Activated CD8-positive, alpha-beta memory T cell treated with anti-CD3 and anti-CD28 coated beads for 36 hours (primary cell): ENCODE measurements around the gene OBP2B. TPM values are rescaled to one million over a fixed set of nuclear protein-coding genes. Genes with fewer than 3 reads are reported as not detected.
"Not testable (repeated sequence)": the region's sequence is repeated elsewhere in the genome, so short reads cannot be mapped to it uniquely, and the experiment has no call there.

Experiments used
- CTCF ChIA-PET: fragments of 350-600 bp; sonication (Branson Sonifier 250); formaldehyde crosslinking; loops from one replicate; lab custom pipeline; 2021; ENCODE audit warnings: antibody characterized with exemption; lab: Charles Lee
- POLR2A ChIA-PET: fragments of 350-600 bp; sonication (Branson Sonifier 250); formaldehyde crosslinking; loops from one replicate; lab custom pipeline; 2021; ENCODE audit warnings: antibody characterized with exemption; lab: Charles Lee
- total RNA-seq, 2 experiments: library from RNA; stranded (reverse); gene quantifications; one replicate each; pipeline ENCODE4 v1.2.3, GENCODE V29; 2021

OBP2B gene
- total RNA-seq, 2 experiments from 2014 or later, result not detected

DNA sequence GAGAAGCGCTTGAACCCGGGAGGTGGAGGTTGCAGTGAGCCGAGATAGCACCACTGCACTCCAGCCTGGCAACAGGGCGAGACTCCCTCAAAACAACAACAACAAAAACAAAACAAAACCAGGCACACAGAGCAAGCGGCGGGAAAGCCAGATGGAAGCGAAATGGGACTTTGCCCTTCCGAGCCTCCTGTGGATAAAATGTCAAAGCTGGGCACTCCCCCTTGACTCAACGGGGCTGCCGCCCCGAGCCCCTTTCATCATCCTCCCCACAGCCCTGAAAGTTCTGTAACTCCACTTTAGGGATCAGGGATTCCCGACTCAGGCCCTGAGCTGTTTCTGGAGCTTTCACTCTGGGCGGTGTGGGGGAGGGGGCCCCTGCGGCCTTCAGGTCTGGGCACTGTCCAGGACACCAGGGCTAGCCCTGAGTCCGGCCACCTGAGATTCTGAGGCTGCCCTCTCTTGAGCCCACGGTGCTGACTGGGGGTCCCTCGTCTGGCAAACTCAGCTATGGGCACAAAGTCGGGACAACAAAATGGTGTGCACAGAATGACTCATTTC lies 30.6 kb upstream of the OBP2B start:
- POLR2A ChIA-PET, result no interaction called here

DNA sequence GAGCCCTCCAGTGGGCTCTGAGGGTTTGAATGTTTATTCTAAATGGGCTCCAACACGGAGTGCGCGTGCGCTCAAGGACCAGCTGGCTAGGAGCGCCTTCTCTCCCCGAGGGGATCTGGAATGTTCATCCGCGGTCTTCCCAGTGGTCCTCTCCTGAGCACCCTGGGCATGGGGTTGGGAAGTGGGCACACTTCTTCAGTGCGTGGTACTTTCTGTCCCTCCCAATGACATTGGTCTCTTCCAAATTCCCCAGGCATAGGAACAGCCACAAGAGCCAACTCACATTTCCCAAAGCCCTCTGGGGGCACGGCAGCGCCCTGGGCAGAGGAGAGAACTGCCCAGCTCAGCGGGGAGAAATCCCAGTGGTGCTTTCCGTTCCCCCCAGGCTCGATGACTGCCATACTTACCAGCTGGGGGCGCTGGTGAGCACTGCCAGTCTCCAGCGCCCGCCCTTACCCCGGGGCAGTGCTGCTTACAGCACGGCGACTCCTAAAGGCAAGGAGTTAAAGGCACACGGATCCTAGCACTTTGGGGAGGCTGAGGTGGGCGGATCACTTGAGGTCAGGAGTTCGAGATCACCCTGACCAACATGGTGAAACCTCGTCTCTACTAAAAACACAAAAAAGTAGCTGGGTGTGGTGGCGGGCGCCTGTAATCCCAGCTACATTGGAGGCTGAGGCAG lies 29.9 kb upstream of the OBP2B start:
- CTCF ChIA-PET, result interaction anchor here (0.7 to 1.9 kb wide), 5 partner anchors 9 to 248 kb away, joined by 3 to 9 read pairs (median 5); no protein-coding TSS in a partner anchor
- POLR2A ChIA-PET, result no interaction called here

More for the DNA sequence above, 30.6 kb upstream of the OBP2B start:
- CTCF ChIA-PET, result interaction anchor here (1.2 to 1.9 kb wide), 4 partner anchors 52 to 248 kb away, joined by 4 to 9 read pairs (median 6); no protein-coding TSS in a partner anchor

DNA sequence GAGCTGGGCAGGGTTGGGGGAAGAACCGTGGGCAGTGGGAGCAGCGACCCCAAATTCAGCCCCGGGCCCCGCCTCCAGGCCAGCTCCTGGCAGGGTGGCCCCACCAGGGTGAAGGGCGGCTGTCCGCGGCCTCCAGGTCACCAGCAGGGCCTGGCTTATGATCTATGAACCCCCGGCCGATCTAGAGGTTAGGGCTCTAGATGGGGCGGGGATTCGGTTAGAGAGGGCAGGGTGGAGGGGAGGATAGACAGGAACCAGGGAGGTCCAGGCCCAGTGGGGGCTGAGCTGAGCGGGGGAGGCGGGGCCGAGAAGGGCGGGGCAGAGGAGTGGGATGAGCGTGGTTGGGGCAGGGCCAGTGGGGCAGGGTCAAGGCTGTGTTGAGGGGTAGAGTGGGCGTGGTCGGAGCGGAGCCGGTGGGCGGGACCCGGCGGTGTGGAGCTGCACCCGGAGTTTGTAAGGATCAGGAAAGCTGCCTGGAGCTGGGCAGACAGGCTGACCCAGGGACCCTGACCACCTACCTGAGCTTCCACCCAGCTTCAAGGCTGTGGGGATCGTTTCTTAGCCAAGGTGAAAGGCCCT lies 29.3 kb upstream of the OBP2B start:
- ChIA-PET POLR2A (no interaction called here), CTCF (interaction anchor here (0.7 to 1.9 kb wide), 5 partner anchors 8 to 249 kb away, joined by 3 to 9 read pairs (median 5); no protein-coding TSS in a partner anchor)

DNA sequence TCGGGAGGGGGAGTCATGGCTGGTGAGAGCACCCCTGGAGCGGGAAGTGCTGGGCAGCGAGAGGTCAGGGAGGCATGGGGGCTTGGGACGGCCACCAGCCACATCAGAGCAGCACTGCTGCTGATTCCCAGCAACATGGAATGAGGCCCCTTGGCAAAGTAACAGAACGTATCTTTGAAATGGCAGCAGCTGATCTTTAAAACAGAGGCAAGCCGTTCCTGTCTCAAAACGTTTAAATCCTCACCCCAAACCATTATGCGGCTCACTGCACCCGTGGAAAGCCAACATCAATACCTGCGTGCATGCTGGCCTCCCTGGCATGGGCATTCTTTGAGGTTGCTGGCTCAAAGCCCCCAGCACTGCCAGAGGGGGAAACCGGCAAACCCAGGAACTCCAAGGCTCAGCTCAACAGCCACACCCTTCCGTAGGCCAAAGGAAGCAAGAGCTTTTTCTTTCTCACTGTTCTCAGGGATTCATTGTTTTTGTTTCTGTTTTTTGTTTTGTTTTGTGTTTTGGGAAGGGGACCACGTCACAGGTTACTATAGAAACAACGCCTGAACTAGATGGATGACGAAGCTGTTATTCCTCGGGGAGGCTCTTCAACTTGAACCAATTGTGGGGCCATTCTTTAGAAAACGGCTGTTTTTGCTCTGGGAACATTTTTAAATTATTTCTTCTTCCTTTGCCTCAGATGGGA lies 28.1 kb upstream of the OBP2B start:
- ChIA-PET CTCF (no interaction called here), POLR2A (no interaction called here)

DNA sequence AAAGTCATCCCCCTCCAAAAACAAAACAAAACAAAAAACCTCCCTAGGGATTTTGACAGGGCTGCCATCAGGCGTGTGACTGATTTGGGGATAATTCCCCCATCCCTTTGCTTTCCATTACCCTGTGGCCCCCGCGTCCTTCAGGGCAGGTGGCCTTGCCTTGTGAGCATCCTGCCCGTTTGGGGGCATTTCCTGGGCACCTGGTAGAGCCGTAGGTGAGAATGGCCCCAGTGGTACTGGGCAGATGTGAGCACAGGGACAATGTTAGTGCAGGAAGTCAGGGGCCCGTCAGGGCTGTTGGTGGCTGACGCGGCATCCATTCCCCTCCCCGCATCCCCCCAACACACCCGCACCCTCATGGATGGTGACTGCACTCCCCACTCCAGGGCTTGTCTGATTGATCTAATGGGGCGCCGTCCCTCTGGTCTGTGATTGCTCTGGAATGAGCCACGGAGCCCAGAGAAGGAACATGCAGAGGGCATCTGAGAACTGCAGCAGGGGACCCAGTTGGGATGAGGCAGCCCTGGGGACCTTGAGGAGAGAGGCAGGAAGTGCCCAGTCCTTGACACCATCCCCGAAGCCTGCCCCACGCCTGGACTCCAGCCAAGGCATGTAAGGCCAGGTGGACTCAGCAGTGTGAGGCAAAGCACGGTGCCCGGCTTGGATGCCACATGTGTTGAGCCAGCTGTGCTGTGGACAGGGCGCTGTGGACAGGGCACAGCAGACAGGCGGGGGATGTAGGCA lies 27.4 kb upstream of the OBP2B start:
- CTCF ChIA-PET, POLR2A ChIA-PET: not testable (repeated sequence)

DNA sequence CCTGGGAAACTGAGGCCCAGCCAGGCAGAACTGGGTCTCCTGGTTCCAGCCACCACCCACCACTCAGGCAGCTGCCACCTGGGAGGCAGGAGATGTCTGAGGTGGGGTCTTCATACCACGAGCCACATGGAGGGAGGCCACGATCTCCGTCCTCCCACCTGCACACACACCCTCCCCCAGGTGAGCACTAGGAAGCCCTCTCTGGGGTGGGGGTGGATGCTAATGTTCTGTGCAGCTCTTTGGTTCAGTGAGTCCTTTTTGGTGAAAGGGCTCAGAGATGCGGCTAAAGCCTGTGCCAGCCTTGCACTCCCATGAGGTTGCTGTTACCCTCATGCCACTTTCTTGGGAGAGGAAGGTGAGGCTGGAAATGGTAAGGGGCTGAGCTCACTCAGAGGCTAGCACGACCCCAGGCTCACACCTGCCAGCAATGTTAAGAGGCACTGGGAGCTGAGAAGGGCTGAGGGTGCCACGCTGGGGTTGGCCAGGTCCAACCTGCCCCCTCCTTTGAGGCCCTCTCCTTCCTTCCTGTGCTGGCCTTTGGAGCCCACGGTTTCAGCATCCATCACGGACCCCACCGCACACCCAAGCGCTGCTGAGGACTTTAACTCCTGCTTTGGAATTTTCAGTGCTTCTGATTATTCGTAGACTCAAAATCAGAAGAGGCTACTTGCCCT lies 26.6 kb upstream of the OBP2B start:
- ChIA-PET POLR2A (no interaction called here), CTCF (no interaction called here)

DNA sequence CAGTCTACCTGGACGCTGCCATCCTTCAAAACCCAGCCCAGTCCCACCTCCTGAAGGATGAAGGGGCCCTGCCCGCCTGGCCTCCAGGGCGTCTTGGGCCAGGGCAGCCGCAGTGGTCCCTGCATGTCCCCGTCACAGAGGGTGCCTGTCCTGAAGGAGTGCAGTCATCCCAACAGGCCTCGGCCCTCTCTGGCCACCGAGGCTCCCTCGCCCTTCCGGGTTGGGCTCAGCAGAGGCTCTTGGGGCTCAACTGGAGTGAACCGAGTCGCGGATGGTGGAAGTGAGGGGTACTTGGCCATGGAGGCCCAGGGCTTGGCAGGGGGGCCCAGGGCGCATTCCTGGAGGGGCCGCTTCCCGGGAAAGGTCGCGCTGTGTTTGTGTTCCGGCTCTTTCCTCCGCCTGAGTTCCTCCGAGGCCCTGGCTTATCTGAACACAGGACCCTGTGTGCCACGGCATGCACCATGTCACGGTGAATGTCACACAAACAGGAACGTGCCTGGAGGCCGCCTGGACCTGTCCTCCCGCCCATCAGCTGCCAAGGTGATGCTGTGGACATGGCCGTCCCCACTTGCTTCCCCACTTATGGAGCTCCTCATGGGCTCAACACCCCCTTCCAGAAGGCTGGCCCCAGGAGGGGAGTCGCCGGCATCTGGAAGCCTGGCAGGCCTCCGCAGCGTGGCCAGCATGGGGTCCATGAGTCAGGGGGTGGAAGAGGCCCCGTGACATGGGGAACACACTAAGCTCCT lies 25.7 kb upstream of the OBP2B start:
- ChIA-PET POLR2A (no interaction called here), CTCF (no interaction called here)

DNA sequence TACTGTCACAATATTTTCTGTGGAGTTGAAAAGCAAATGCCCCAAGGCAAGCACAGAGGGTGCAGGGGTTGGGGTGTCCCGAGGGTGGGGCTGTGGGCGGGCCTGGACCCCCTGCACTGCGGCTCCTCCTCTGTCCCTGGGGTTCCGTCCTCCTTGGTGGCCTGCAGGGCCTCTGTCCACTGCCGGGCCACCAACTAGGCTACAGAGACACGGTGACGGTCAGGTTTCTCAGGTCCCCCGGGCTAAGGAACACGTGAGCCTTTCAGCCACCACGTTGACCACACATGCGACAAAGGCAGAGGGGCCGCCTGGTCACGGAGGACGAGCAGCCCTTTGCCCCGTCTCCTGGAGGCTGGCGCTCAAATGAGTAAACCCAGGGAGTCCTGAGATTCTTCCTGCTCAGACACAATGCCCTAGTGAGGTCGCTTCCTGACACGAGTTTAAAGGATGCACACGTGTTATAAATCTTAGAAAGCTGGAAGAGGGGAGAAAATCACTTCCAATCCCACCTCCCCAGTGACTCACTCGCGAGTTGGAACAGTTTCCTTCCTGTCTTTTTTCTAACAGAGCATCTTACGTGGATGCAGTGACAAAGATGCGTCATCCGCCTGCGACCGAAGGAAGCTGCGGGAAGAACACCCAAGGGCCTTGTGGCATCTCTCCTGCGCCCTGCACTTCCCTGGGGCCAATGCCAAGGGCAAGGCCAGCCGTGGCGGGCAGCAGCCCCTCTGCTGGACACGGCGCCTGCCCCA lies 24.8 kb upstream of the OBP2B start:
- ChIA-PET POLR2A (no interaction called here), CTCF (no interaction called here)

DNA sequence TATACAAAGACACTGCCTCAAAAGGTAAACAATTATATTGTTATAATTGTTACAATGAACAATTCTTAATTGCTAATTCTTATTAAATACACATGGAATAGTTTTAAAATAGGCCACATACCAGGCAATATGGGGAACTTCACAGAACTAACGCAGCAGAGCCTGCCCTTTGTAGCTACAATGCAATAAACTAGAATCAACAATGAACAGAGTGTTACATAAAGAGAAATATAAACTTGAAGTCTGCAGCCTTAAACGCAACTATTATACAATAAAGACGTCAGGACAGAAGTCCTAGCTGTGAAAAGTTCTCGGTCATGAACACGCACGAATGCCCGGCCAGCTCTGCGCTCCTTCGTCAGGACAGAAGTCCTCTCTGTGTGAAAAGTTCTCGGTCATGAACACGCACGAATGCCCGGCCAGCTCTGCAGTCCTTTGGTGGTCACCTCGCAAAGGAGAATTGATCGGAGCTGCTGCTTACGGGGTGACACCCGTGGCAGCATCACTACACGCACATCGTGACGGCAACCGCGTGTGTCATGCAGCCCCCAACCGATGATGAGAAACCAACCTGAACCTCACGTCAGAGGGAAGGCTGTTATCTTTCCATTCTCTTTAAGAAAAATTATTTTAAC lies 23.0 kb upstream of the OBP2B start:
- CTCF ChIA-PET, result interaction anchor here (0.5 kb wide), 1 partner anchor 696 kb away, joined by 3 read pairs; no protein-coding TSS in a partner anchor
- POLR2A ChIA-PET, result not testable (repeated sequence)

DNA sequence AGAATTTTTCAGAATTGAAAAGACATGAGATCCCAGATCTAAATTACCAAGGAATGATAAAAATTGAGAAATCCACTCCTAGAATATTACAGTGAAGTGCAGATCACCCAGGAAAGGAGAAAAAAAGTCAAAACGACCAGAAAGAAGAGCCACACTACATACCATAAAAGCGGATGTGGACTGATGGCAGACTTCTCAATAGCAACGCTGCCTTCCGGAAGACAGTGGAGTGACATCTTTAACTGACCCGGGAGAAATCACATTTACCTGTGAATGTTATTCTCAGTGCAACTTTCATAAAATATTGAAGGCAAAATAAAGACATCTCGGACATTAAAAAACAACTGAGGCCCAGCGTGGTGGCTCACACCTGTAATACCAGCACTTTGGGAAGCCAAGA lies 21.5 kb upstream of the OBP2B start:
- POLR2A ChIA-PET, result not testable (repeated sequence)
- CTCF ChIA-PET, result interaction anchor here (1.1 kb wide), 1 partner anchor 8 kb away, joined by 3 read pairs; no protein-coding TSS in a partner anchor

DNA sequence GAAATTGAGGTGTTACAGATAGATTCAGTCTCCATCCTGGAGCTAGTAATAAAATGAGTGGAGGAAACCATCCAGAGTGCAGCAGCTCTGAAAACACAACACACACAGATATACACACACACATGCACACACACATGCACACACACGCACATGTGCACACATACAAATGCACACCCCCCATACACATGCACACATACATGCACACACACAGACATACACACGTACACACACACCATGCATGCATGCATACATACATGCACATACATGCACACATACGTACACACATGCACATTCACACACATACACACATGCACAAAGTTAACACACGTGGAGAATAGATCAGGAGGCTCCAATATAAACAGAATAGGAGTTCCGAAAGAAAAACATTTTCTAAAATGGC lies 21.0 kb upstream of the OBP2B start:
- ChIA-PET CTCF (interaction anchor here (1.1 kb wide), 1 partner anchor 9 kb away, joined by 3 read pairs; no protein-coding TSS in a partner anchor), POLR2A (no interaction called here)

DNA sequence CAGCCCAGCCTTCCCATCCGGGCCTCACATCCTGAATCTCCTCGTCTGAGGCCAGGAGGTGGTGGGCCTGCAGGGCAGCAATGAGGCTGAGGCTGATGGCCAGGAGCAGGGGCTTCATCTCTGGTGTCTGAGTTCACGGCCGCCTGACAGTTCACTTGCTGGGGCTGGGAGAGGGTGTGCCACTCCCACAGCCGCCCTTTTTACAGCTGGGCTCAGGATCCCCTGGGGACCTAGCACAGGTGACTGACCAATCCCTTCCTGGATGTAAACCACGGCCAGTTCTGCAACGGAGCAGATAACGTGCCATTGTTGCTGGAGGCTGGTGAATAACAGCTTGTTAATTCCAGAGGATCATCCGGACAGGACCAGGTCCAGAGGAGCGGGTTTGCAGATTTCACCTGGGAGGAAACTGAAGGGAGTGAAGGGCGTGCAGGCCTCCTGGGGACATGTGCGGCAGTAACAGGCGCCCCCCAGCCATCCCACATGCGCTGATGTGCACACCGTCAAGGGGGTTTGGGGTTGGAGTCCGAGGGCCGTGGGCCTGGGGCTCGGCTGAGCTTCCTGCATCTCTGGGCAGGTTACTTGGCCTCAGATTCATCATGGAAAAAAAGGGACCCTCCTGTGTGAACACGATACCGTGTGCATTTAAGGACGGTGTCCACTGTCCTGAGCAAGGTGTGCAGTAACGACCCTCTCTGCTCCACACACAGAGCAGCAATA lies 19.6 kb upstream of the OBP2B start:
- CTCF ChIA-PET, POLR2A ChIA-PET: not testable (repeated sequence)

DNA sequence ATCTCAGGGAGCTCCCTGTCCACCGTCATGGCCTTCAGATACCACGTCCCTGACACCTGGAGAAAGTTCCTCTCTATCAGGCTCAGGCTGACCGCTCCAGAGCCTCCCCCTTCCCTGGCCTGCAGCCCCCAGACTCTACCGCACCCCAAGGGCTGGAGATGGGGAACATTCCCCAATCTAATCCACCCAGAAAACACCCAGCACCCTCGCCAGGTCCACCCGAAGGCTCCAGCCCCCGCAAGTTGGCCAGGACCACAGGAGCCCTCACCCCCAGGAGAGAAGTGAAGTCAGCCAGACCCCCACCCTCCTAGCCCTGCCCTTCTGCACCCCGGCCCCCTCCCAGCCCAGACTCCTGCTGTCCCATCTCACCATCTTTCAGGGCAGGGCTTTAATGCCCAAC lies 18.9 kb upstream of the OBP2B start:
- POLR2A ChIA-PET, CTCF ChIA-PET: not testable (repeated sequence)

DNA sequence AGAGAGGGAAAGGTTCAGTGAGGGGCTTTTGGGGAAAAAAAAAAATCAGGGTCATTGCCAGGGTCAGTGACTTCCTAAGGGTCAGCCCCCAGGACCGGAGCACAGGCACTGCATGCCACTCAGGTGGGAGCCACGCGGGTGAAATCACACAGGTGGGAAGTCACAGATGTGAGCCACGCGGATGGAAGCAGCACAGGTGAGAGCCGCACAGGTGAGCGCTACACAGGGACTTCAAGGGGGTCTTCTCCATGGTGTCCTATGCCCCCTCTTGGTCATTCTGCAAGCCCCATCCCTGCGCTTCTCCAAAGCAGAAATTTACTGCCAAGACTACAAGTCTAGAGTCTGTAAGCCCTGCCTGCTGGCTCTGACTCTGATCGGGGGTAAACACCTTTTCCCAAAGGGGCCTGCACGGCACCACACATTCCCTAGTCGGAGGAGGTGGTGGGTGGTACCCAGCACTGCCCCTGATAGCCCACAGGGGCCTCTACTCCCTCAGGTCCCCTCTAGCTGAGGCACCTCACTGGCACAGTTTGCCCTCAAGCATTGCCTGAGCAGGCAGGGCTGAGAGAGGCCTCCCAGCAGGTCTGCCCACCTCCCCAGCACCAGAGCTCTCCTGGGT lies 18.3 kb upstream of the OBP2B start:
- POLR2A ChIA-PET, result no interaction called here

DNA sequence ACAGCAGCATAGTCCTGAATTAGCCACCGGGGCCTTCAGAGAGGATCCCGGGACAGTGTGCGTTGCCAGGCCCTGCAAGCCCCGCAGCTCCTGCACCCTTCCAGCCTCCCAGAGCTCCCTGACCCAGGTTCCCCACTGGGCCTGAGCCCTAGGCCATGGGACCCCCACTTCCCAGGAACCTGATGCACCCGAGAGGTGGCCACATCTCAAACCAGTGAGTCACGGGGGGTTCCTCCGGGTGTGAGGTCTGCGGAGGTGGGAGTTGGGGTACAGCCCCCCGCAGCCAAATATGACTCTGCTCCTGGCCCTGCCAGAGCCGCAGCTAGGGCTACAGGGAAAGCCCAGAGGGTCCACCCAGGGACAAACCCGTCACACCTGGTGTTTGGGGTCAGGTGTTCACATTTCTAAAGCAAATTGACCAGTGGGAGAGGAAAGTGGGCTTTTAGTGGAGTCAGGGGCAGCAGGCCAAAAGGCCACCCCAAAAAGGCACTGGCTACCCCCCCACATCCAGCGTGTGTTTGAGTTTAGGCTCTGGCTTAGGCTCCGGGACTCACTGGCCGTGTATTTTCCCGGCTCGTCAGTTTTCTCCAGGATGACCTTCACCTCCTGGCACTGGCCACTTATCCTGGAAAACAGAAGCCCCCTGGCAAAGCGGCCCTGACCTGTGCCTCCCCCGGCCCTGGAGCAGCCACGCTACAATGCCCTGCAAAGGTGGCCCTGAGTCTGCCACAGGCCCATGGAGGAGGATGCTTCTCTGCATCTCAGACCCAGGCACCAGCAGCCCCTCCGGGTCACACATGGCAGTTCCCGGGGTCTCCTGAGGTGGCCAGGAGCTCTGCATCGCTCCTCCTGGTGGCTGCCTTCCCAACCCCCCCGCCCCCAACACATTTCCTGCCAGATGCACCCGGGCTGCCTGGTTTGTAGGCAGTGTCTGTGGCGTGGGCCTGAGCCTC lies 17.4 kb upstream of the OBP2B start:
- ChIA-PET POLR2A (no interaction called here), CTCF (no interaction called here)

More for the DNA sequence above, 18.3 kb upstream of the OBP2B start:
- CTCF ChIA-PET, result no interaction called here
